B cell (primary cell): ENCODE data around the gene BRI3BP. TPM values are rescaled to one million over a fixed set of nuclear protein-coding genes. Genes with fewer than 3 reads are reported as not detected.

Source experiments
- ATAC-seq: fragments of 200-7000 bp; cut with Tn5 transposase; one replicate; pipeline ENCODE4 v1.10.0; 2021; ENCODE audit warnings: low read depth, mild to moderate bottlenecking, moderate number of reproducible peaks, moderate library complexity
- CTCF ChIA-PET: fragments of 350-600 bp; sonication (Branson Sonifier 250); formaldehyde crosslinking; loops from one replicate; lab custom pipeline; 2021; ENCODE audit warnings: antibody characterized with exemption, inconsistent platforms; lab: Charles Lee
- POLR2A ChIA-PET: fragments of 350-600 bp; sonication (Branson Sonifier 250); formaldehyde crosslinking; loops from one replicate; lab custom pipeline; 2021; ENCODE audit warnings: antibody characterized with exemption; lab: Charles Lee
- DNase-seq: peaks from one replicate; pipeline ENCODE4 v3.0.0; 2013
- H2AFZ ChIP-seq: 2 replicates; pipeline ENCODE4 v1.6.1; 2012; ENCODE audit warnings: mild to moderate bottlenecking, low read depth, low read length; ENCODE audit not compliant: insufficient read depth, poor library complexity, severe bottlenecking
- H3K27ac ChIP-seq, 2 donors: 1 replicate in 1 of 2; 2 replicates in 1 of 2; pipeline ENCODE4 v1.5.1; 2012 to 2013; ENCODE audit warnings: low read length in 2 of 2, mild to moderate bottlenecking in 2 of 2, moderate library complexity in 1 of 2
- H3K27me3 ChIP-seq, 4 experiments: fragments of 200-600 bp in 1 of 4; sonication (generic) in 1 of 4; replicated peaks in 1 of 4; 1 replicate in 2 of 4; 2 replicates in 2 of 4; pipeline versions ENCODE4 v1.6.1 to v1.7.0; 2013 to 2016; ENCODE audit warnings: low read length in 3 of 4, mild to moderate bottlenecking in 2 of 4, mixed read lengths in 1 of 4, moderate library complexity in 1 of 4; ENCODE audit not compliant: insufficient read depth in 4 of 4, control insufficient read depth in 3 of 4; ENCODE audit errors: control extremely low read depth in 1 of 4
- H3K36me3 ChIP-seq, 2 experiments: replicated peaks in 1 of 2; 1 replicate in 1 of 2; 2 replicates in 1 of 2; pipeline versions ENCODE4 v1.6.1 to v1.7.1; 2013; ENCODE audit warnings: low read length in 1 of 2; ENCODE audit not compliant: insufficient read depth in 2 of 2, control insufficient read depth in 1 of 2; ENCODE audit errors: control extremely low read depth in 1 of 2, extremely low read depth in 1 of 2
- H3K4me1 ChIP-seq, 2 donors: fragments of 200-600 bp in 1 of 2; sonication (generic) in 1 of 2; 1 replicate in 1 of 2; 2 replicates in 1 of 2; pipeline versions ENCODE4 v1.5.1 to v1.6.1; 2013 to 2017; ENCODE audit warnings: low read length in 2 of 2; ENCODE audit not compliant: control insufficient read depth in 2 of 2, insufficient read depth in 2 of 2
- H3K4me2 ChIP-seq: replicated peaks from 2 replicates; pipeline ENCODE3; 2012; ENCODE audit warnings: mild to moderate bottlenecking, low read depth, low read length; ENCODE audit not compliant: poor library complexity, severe bottlenecking
- H3K4me3 ChIP-seq, 5 experiments: fragments of 200-600 bp in 1 of 5; sonication (generic) in 1 of 5; 1 replicate in 3 of 5; 2 replicates in 2 of 5; pipeline versions ENCODE4 v1.5.1 to v1.7.0; 2011 to 2016; ENCODE audit warnings: low read length in 4 of 5, mild to moderate bottlenecking in 4 of 5, low read depth in 2 of 5, control low read depth in 1 of 5, moderate library complexity in 1 of 5; ENCODE audit not compliant: insufficient read depth in 1 of 5; ENCODE audit errors: control extremely low read depth in 1 of 5, extremely low read depth in 1 of 5
- H3K79me2 ChIP-seq: fragments of 200-600 bp; sonication (generic); one replicate; pipeline ENCODE4 v1.6.0; 2016; ENCODE audit warnings: low read length; ENCODE audit not compliant: control insufficient read depth, insufficient read depth
- H3K9ac ChIP-seq: fragments of 200-600 bp; sonication (generic); 2 replicates; pipeline ENCODE4 v1.6.1; 2017; ENCODE audit warnings: mild to moderate bottlenecking, low read length, moderate library complexity
- H3K9me3 ChIP-seq, 3 donors: one replicate each; pipeline versions ENCODE4 v1.6.1 to v1.7.1; 2013; ENCODE audit warnings: low read length in 2 of 3; ENCODE audit not compliant: control insufficient read depth in 2 of 3, insufficient read depth in 1 of 3; ENCODE audit errors: control extremely low read depth in 1 of 3
- H4K20me1 ChIP-seq: 2 replicates; pipeline ENCODE4 v1.6.0; 2012; ENCODE audit warnings: mild to moderate bottlenecking, low read length; ENCODE audit not compliant: insufficient read depth, control insufficient read depth, poor library complexity, severe bottlenecking
- H3K27ac Mint-ChIP-seq: one replicate; pipeline ENCODE4 v1.8.0; 2021; ENCODE audit warnings: mixed read lengths
- H3K27me3 Mint-ChIP-seq: one replicate; pipeline ENCODE4 v1.8.0; 2021; ENCODE audit warnings: mixed read lengths
- H3K4me1 Mint-ChIP-seq: one replicate; pipeline ENCODE4 v1.8.0; 2021; ENCODE audit warnings: mixed read lengths
- H3K4me3 Mint-ChIP-seq: one replicate; pipeline ENCODE4 v1.8.0; 2021; ENCODE audit warnings: mixed read lengths
- H3K9me3 Mint-ChIP-seq: one replicate; pipeline ENCODE4 v1.8.0; 2022; ENCODE audit warnings: mixed read lengths; ENCODE audit not compliant: insufficient read depth
- CTCF ChIP-seq: fragments of 200-600 bp; IDR thresholded peaks from one replicate; pipeline ENCODE4 v1.8.0; 2022; ENCODE audit warnings: antibody characterized with exemption, mild to moderate bottlenecking
- EZH2 ChIP-seq: IDR thresholded peaks from 2 replicates; pipeline ENCODE4 v1.6.1; 2012; ENCODE audit warnings: borderline replicate concordance, low read depth, mild to moderate bottlenecking, moderate library complexity, low read length; ENCODE audit not compliant: insufficient read depth, poor library complexity, severe bottlenecking
- WGBS: methylation state at CpG from one replicate; pipeline ENCODE4 v1.1.5; 2013; ENCODE audit warnings: missing lambda C conversion rate; ENCODE audit not compliant: insufficient coverage; 5-methylcytosine and 5-hydroxymethylcytosine counted together
- intact Hi-C: fragments of 100-400 bp; cut with micrococcal nuclease; formaldehyde crosslinking; loops from one replicate; pipeline ENCODE4 v1.10.0; 2022
- polyA plus RNA-seq: library from polyadenylated mRNA; depleted of rRNA; stranded (reverse); fragments of >200 nt; gene quantifications from 2 replicates; pipeline ENCODE4 v1.2.3, GENCODE V29; 2012
- total RNA-seq, 2 donors: library from RNA; stranded (reverse); fragments of 120-200 nt in 1 of 2; gene quantifications; 1 replicate in 1 of 2; 2 replicates in 1 of 2; pipeline versions ENCODE4 v1.2.3 to v1.2.4, GENCODE V29; 2013 to 2022

Gene BRI3BP
- total and polyA plus RNA-seq, 2 donors (not counting 1 experiment from before 2014, with no cell fraction given), result 5.2 to 14.3 TPM

- Histone ChIP-seq H3K9me3 (no peaks in the 10 kb centered on the region), H3K9ac (no peak overlapping the region), H3K27me3 (no peaks in the 10 kb centered on the region), H3K27ac (no peak overlapping the region), H3K4me3 (no peak overlapping the region), H3K36me3 (no peaks in the 10 kb centered on the region), H2AFZ (no peak overlapping the region), H4K20me1 (no peaks in the 10 kb centered on the region), H3K4me2 (no peak overlapping the region), H3K4me1 (peaks cover 7 to 10% of the 10 kb centered on the region in 2 donors), H3K79me2 (peaks cover 4% of the 10 kb centered on the region)
- intact Hi-C loops, result no loop called here
- Mint-ChIP-seq H3K4me3 (no peak overlapping the region), H3K27me3 (no peaks in the 10 kb centered on the region), H3K9me3 (no peaks in the 10 kb centered on the region), H3K27ac (no peak overlapping the region), H3K4me1 (peaks cover 13% of the 10 kb centered on the region)
- ChIA-PET CTCF (no interaction called here), POLR2A (no interaction called here)
- 96% methylated on average over 8 of the region's 8 CpGs for WGBS
- TF ChIP-seq CTCF (no peak), EZH2 (no peak)
- ATAC-seq, result no peak
- DNase-seq, result no peak
These were observed 76.2 kb downstream of the BRI3BP start for GRCh38 chr12:125069616-125070015.

- ATAC-seq (no peak), DNase-seq (no peak)
- Histone ChIP-seq H3K27ac (no peak overlapping the region), H3K9ac (no peak overlapping the region), H3K4me1 (peaks cover 4 to 6% of the 10 kb centered on the region in 2 donors), H3K4me2 (no peak overlapping the region), H3K36me3 (no peaks in the 10 kb centered on the region), H3K9me3 (no peaks in the 10 kb centered on the region), H4K20me1 (no peaks in the 10 kb centered on the region), H3K4me3 (no peak overlapping the region), H2AFZ (no peak overlapping the region), H3K27me3 (no peaks in the 10 kb centered on the region), H3K79me2 (peaks cover 4% of the 10 kb centered on the region)
- intact Hi-C loops, result no loop called here
- ChIA-PET POLR2A (no interaction called here), CTCF (no interaction called here)
- no peak overlapping the region for H3K27ac Mint-ChIP-seq
- H3K9me3 Mint-ChIP-seq, result no peaks in the 10 kb centered on the region
- TF ChIP-seq CTCF, result no peak
- no peaks in the 10 kb centered on the region for H3K27me3 Mint-ChIP-seq
- H3K4me3 Mint-ChIP-seq, result no peak overlapping the region
- WGBS, result 97% methylated on average over 6 of the region's 6 CpGs
- H3K4me1 Mint-ChIP-seq, result peaks cover 11% of the 10 kb centered on the region
These were observed 76.7 kb downstream of the BRI3BP start for GRCh38 chr12:125070112-125070511.
